K562 (cell line): ENCODE measurements around the gene CBX2. TPM values are rescaled to one million over a fixed set of nuclear protein-coding genes. Genes with fewer than 3 reads are reported as not detected.

Experiments used
- CHD4 ChIP-seq: fragments of 200-600 bp; sonication (generic); IDR thresholded peaks from 3 replicates; pipeline ENCODE4 v1.6.1; 2012; ENCODE audit warnings: low read depth, mild to moderate bottlenecking, mixed read lengths, low read length, inconsistent platforms; ENCODE audit not compliant: insufficient read depth, insufficient replicate concordance, poor library complexity, severe bottlenecking
- CREB3 ChIP-seq: fragments of 450-650 bp; conservative IDR thresholded peaks from 2 replicates; pipeline ENCODE4 v1.6.1; 2016; ENCODE audit warnings: missing genetic modification characterization, low read depth, mild to moderate bottlenecking, missing compliant biosample characterization, moderate library complexity
- GTF3C2 ChIP-seq: IDR thresholded peaks from 3 replicates; pipeline ENCODE4 v1.6.1; 2011; ENCODE audit warnings: borderline replicate concordance, mild to moderate bottlenecking, moderate library complexity; ENCODE audit not compliant: insufficient read length; ENCODE audit errors: extremely low read depth
- KLF6 ChIP-seq: fragments of 250-450 bp; sonication (Bioruptor Pico); IDR thresholded peaks from 2 replicates; pipeline ENCODE4 v1.4.0; 2020; ENCODE audit warnings: mild to moderate bottlenecking, moderate library complexity, borderline replicate concordance
- MTF1 ChIP-seq: fragments of 250-450 bp; sonication (Bioruptor Pico); IDR thresholded peaks from 2 replicates; pipeline ENCODE4 v1.9.0; 2021; ENCODE audit warnings: moderate library complexity, mild to moderate bottlenecking, inconsistent platforms, borderline replicate concordance
- NCOA2 ChIP-seq, 2 experiments: fragments of 450-650 bp; IDR thresholded peaks; 2 replicates each; pipeline ENCODE4 v1.6.1; 2018; ENCODE audit warnings: mild to moderate bottlenecking in 2 of 2, moderate library complexity in 1 of 2; ENCODE audit not compliant: partially characterized antibody in 2 of 2
- NFE2 ChIP-seq: IDR thresholded peaks from 2 replicates; pipeline ENCODE4 v1.6.1; 2014; ENCODE audit warnings: antibody characterized with exemption, low read depth
- OTX1 ChIP-seq: fragments of 450-650 bp; formaldehyde crosslinking; IDR thresholded peaks from 2 replicates; pipeline ENCODE4 v1.4.0; 2022; ENCODE audit warnings: mild to moderate bottlenecking
- PPARD ChIP-seq: fragments of 250-450 bp; sonication (Bioruptor Pico); IDR thresholded peaks from 2 replicates; pipeline ENCODE4 v1.8.0; 2022; ENCODE audit warnings: inconsistent platforms, mild to moderate bottlenecking, moderate library complexity
- RBM25 ChIP-seq: fragments of 200-400 bp; formaldehyde crosslinking; IDR thresholded peaks from 2 replicates; pipeline ENCODE4 v1.6.1; 2018; ENCODE audit warnings: low read length, low read depth, moderate library complexity; ENCODE audit not compliant: severe bottlenecking
- RBM39 ChIP-seq: fragments of 200-400 bp; formaldehyde crosslinking; optimal IDR thresholded peaks from 2 replicates; pipeline ENCODE3; 2018; ENCODE audit warnings: low read depth, low read length
- SMARCC2 ChIP-seq: fragments of 450-650 bp; IDR thresholded peaks from 2 replicates; pipeline ENCODE4 v1.6.1; 2017; ENCODE audit warnings: antibody characterized with exemption, moderate library complexity, mild to moderate bottlenecking, low read depth
- STAT5A ChIP-seq: IDR thresholded peaks from 2 replicates; pipeline ENCODE4 v1.6.1; 2012; ENCODE audit warnings: low read length, inconsistent platforms, borderline replicate concordance
- VEZF1 ChIP-seq: fragments of 200-800 bp; sonication (Bioruptor generic); IDR thresholded peaks from 2 replicates; pipeline ENCODE4 v1.6.1; 2017; ENCODE audit warnings: missing genetic modification characterization, missing compliant biosample characterization
- ZBTB12 ChIP-seq: fragments of 250-450 bp; sonication (Bioruptor Pico); IDR thresholded peaks from 2 replicates; pipeline ENCODE4 v1.4.0; 2020
- ZBTB33 ChIP-seq: sonication (generic); formaldehyde crosslinking; IDR thresholded peaks from 2 replicates; pipeline ENCODE4 v1.8.1; 2023; ENCODE audit warnings: mild to moderate bottlenecking, missing genetic modification reagents
- ZFP36 ChIP-seq: fragments of 150-350 bp; IDR thresholded peaks from 2 replicates; pipeline ENCODE4 v1.6.1; 2018; ENCODE audit warnings: low read length, low read depth; ENCODE audit not compliant: partially characterized antibody
- ZNF584 ChIP-seq: fragments of 200-800 bp; sonication (Bioruptor generic); IDR thresholded peaks from 2 replicates; pipeline ENCODE4 v1.6.1; 2016; ENCODE audit warnings: low read depth, mild to moderate bottlenecking, missing genetic modification characterization, missing compliant biosample characterization
- polyA plus RNA-seq, 8 experiments: library from polyadenylated mRNA; depleted of rRNA in 4 of 8; stranded (reverse) in 5 of 8; unstranded in 3 of 8; fragments of >200 nt; fragmentation: Nextera tagmentation in 2 of 8; fragmentation: Illumina TruSeq in 1 of 8; extraction: Ambion mirVana in 2 of 8; extraction: Trizol in 1 of 8; gene quantifications; 2 replicates each; pipeline versions ENCODE4 v1.2.1 to v1.2.3, GENCODE V29; 2011 to 2014; ENCODE audit warnings: inconsistent platforms in 1 of 8, missing spikeins in 1 of 8
- total RNA-seq, 7 experiments: library from RNA; depleted of rRNA in 6 of 7; stranded (reverse); fragments of >200 nt in 6 of 7; fragmentation: Illumina TruSeq in 2 of 7; extraction: Trizol in 2 of 7; gene quantifications; 2 replicates each; pipeline versions ENCODE4 v1.2.1 to v1.2.3, GENCODE V29; 2011 to 2021; ENCODE audit warnings: low replicate concordance in 1 of 7

CBX2 gene
- total and polyA plus RNA-seq, 9 of the 15 experiments (the other 6 are each of a cell fraction or from before 2014, with no cell fraction given) = 0.66 to 26.9 (median 13.9) TPM

GRCh38 chr17:79802039-79802735 lies 24.2 kb downstream of the CBX2 start (continued):
- TF ChIP-seq NFE2 = no peak
- TF ChIP-seq MTF1 (CRISPR knock-in tag) = no peak
- peak; percentile 69 for TF ChIP-seq RBM25
- no peak for TF ChIP-seq ZBTB12 (CRISPR knock-in tag)
- TF ChIP-seq VEZF1 = no peak
- 0 out of 2 replicates have a peak, but pooled peaks have one; percentile 36 for TF ChIP-seq CREB3 (tag)
- no peak for TF ChIP-seq CHD4
- TF ChIP-seq RBM39 = no peak
- no peak for TF ChIP-seq SMARCC2
- TF ChIP-seq KLF6 (CRISPR knock-in tag) = no peak
- TF ChIP-seq STAT5A = no peak
- no peak for TF ChIP-seq OTX1 (CRISPR knock-in tag)
- TF ChIP-seq ZBTB33 (CRISPR knock-in tag) = no peak
- no peak for TF ChIP-seq NCOA2 (IDR thresholded peaks at IDR 0.05; ENCODE audit: partially characterized antibody in 2 of 2)
- no peak; the same call in 1 of the 2 replicates for TF ChIP-seq ZNF584 (CRISPR knock-in tag)
- no peak for TF ChIP-seq ZFP36
- no peak for TF ChIP-seq PPARD
- no peak for TF ChIP-seq GTF3C2
